Brain microvascular endothelial cell (primary cell): Measurements from ENCODE around the gene ABTB1.
A peak's percentile ranks its signal among the peaks of the same experiment; 100 is the strongest.
"Not testable (repeated sequence)": the region's sequence is repeated elsewhere in the genome, so short reads cannot be mapped to it uniquely, and the experiment has no call there.

Experiments used
- DNase-seq: peaks from one replicate; pipeline ENCODE4 v3.0.0-alpha.2; 2020
- H3K27ac ChIP-seq: fragments of 250-450 bp; sonication (Bioruptor Pico); 2 replicates; pipeline ENCODE4 v1.5.1; 2020; ENCODE audit warnings: mild to moderate bottlenecking, moderate library complexity
- H3K27me3 ChIP-seq: fragments of 250-450 bp; sonication (Bioruptor Pico); replicated peaks from 2 replicates; pipeline ENCODE4 v1.5.1; 2020; ENCODE audit warnings: mild to moderate bottlenecking
- H3K36me3 ChIP-seq: fragments of 250-450 bp; sonication (Bioruptor Pico); replicated peaks from 2 replicates; pipeline ENCODE4 v1.5.1; 2020; ENCODE audit warnings: mild to moderate bottlenecking
- H3K4me3 ChIP-seq: 2 replicates; pipeline ENCODE4 v1.5.1; 2011; ENCODE audit warnings: low read depth, mild to moderate bottlenecking, control low read depth, low read length, moderate library complexity
- in situ Hi-C: cut with HindIII; loops from 2 replicates; pipeline ENCODE4 v1.10.0; 2017; ENCODE audit warnings: low sequenced_read_pairs, low pct_ligation_motif_present
- TF ChIP-seq, protein P1 (sequence below): IDR thresholded peaks from 2 replicates; pipeline ENCODE4 v1.5.1; 2011; ENCODE audit warnings: low read depth, mild to moderate bottlenecking, moderate library complexity, low read length, control low read depth, inconsistent platforms; ENCODE audit errors: missing control alignments

ABTB1 gene

DNA sequence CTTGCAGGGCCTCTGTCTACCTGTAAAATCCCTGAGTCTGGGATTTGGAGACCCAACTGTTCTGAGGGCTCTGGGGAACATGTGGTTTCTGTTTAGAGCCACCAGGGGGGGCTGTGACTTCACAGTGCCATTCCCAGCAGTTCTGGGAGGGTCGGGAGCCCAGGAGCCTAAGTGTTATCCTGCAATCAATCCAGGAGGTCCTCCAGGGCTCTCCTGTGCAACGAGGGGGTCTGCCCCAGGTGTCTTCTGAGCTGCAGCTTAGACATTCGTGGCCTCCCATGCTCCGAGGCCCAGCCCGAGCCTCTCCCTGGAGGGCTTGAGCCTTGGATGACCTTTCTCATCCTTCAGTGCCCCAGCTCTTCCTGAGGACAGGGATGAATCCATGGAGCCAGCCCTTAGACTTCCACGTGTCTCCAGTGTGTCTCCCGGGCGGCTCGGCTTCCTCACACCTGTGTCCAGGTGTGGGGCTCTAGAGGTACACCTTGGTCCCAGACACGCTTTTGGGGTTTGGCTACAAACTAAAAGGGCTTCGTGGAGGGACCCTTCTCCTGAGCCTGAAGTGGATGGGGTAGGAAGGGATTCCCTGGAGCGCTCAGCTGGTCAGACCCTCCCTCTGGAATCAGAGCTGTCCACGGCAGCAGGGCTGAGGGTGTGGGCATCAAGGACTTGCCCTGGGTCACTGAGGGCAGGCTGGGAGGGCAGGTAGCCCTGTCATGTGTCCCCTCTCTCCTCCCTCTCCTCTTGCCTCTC is 20.3 kb upstream of the ABTB1 start:
- H3K27ac ChIP-seq, result no peak overlapping the region
- TF ChIP-seq, protein P1, sequence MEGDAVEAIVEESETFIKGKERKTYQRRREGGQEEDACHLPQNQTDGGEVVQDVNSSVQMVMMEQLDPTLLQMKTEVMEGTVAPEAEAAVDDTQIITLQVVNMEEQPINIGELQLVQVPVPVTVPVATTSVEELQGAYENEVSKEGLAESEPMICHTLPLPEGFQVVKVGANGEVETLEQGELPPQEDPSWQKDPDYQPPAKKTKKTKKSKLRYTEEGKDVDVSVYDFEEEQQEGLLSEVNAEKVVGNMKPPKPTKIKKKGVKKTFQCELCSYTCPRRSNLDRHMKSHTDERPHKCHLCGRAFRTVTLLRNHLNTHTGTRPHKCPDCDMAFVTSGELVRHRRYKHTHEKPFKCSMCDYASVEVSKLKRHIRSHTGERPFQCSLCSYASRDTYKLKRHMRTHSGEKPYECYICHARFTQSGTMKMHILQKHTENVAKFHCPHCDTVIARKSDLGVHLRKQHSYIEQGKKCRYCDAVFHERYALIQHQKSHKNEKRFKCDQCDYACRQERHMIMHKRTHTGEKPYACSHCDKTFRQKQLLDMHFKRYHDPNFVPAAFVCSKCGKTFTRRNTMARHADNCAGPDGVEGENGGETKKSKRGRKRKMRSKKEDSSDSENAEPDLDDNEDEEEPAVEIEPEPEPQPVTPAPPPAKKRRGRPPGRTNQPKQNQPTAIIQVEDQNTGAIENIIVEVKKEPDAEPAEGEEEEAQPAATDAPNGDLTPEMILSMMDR, result peak; percentile 89
- in situ Hi-C loops, result no loop called here
- peak; percentile 38 for DNase-seq
- no peaks in the 10 kb centered on the region for H3K36me3 ChIP-seq
- H3K27me3 ChIP-seq, result no peaks in the 10 kb centered on the region
- H3K4me3 ChIP-seq, result no peak overlapping the region

DNA sequence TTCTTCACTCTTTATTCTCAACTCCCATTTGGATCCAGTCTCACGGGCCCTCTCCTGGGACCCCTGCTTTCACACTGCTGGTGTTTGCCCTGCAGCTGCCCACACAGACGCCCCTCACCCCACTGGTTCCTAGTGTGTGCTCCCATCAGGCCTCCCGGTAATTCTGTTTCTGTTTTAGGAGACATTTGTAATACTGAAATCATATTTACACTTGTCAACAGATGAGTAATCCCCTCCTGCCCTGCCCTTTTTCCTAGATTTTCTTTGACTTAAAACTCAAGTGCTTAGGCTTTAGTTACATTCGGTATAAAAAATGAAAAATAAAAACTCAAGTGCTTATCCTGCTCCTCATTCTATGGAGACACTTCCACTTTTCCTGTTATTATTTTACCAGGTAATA is 18.4 kb upstream of the ABTB1 start:
- in situ Hi-C loops, result no loop called here

DNA sequence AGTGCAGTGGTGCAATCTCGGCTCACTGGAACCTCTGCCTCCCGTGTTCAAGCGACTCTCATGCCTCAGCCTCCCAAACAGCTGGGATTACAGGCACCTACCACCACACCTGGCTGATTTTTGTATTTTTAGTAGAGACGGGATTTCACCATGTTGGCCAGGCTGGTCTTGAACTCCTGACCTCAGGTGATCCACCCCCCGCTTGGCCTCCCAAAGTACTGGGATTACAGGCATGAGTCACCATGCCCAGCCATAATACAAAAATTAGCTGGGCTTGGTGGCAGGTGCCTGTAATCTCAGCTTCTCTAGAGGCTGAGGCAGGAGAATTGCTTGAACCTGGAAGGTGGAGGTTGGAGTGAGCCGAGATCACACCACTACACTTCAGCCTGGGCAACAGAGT is 17.8 kb upstream of the ABTB1 start:
- H3K4me3 ChIP-seq, in situ Hi-C loops, DNase-seq, H3K36me3 ChIP-seq, H3K27ac ChIP-seq, H3K27me3 ChIP-seq: not testable (repeated sequence)

More for the DNA sequence above, 18.4 kb upstream of the ABTB1 start:
- no peak overlapping the region for H3K27ac ChIP-seq
- no peaks in the 10 kb centered on the region for H3K27me3 ChIP-seq
- no peak overlapping the region for H3K4me3 ChIP-seq
- no peaks in the 10 kb centered on the region for H3K36me3 ChIP-seq
- TF ChIP-seq, protein P1, result no peak
- no peak for DNase-seq

DNA sequence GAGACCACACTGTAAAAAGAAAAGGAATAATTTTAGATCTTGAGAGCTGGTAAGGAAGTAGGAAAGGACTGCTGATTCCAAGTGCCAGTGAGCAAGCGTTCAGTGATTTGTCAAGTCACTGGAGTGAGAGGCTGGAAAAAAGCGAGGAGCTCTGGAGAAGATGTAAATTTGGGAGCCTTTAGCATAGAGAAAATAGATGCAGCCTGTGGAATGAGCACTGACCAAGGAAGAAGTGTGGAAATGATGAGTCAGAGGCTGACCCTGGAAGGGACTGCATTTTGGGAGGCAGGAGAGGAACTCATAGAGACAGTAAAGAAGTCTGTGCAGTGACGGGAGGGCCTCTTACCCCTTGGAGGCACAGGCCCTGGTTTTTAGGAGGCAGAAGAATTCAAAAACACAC is 17.1 kb upstream of the ABTB1 start:
- Histone ChIP-seq H3K27ac (no peak overlapping the region), H3K4me3 (no peak overlapping the region), H3K27me3 (no peaks in the 10 kb centered on the region), H3K36me3 (no peaks in the 10 kb centered on the region)
- in situ Hi-C loops, result no loop called here
- DNase-seq, result peak; percentile 24
- TF ChIP-seq, protein P1, result no peak

DNA sequence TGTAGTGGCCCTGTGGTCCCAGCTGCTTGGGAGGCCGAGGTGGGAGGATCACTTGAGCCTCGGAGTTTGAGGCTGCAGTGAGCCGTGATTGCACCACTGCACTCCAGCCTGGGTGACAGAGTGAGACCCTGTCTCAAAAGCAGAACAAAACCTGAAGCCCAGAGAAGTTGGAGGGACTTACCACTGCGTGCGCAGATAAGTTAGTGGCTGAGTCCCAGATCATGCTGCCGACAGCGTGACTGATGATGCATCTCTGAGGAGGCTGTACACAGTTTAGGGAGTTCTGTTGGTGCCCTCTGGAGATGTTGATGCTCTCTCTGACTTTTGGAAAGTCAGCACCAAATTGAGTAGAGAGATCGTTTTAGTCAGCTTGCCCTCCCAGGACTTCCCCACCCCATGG is 15.8 kb upstream of the ABTB1 start:
- no peaks in the 10 kb centered on the region for H3K36me3 ChIP-seq
- no peaks in the 10 kb centered on the region for H3K27me3 ChIP-seq
- no peak overlapping the region for H3K27ac ChIP-seq
- no peak for DNase-seq
- TF ChIP-seq, protein P1, result no peak
- in situ Hi-C loops, result no loop called here
- H3K4me3 ChIP-seq, result no peak overlapping the region

DNA sequence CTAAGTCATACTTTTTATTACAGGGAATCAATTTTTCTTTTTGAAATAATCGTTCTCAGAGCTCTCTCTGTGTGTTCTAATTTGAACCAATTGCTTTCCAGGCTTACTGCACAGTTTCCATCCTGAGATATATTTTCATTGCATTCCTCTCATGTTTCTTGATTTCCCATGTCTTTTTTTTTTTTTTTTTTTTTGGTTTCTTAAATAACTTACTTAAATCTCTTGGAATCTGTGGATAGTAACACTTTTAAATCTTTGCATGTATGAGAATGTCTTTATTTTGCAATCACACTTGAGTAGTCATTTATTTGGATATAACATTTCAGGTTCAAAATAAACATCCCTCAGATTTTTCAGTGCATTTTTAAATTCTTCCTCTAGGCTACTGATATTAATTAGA is 14.5 kb upstream of the ABTB1 start:
- TF ChIP-seq, protein P1, result no peak
- H3K36me3 ChIP-seq, result no peaks in the 10 kb centered on the region
- no peak overlapping the region for H3K27ac ChIP-seq
- DNase-seq, result no peak
- in situ Hi-C loops, result no loop called here
- no peak overlapping the region for H3K4me3 ChIP-seq
- H3K27me3 ChIP-seq, result no peaks in the 10 kb centered on the region
